ENCODE results near the gene YES1.

YES1 gene

DNA sequence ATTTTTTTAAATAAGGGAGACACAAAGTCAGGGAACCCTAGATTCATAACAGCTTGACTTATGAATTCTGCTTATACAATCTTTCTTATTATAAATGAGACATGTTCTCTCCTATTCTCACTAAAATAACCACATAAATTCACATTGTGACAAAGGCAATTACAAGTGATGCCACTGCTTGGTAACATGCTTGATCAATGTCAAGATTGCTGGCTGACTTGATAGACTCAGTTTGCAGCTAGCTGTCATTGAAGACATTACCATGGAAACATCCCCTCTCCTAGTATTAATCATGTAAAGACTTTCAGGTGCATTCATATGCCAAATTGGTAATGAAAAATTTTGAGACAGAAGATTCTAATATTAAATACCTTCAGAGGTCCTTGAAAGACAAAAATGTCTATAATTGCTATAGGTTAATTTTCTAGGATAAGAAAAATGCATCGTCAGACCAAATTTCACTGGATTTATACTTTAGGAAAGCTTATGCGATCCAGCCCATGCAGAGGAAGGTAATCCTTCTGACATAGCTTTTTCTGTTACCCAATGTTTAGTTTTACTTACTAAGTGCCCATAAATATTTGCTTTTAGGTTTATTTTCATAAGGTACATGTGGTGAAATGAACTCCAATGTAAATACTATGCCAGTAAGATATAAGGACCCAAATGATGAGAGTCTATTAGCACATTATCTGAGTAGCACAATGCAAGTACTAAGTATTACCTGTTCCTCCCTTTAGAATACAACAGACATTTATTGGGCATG is 67.0 kb downstream of the YES1 start:
- TF ChIP-seq, protein P1, sequence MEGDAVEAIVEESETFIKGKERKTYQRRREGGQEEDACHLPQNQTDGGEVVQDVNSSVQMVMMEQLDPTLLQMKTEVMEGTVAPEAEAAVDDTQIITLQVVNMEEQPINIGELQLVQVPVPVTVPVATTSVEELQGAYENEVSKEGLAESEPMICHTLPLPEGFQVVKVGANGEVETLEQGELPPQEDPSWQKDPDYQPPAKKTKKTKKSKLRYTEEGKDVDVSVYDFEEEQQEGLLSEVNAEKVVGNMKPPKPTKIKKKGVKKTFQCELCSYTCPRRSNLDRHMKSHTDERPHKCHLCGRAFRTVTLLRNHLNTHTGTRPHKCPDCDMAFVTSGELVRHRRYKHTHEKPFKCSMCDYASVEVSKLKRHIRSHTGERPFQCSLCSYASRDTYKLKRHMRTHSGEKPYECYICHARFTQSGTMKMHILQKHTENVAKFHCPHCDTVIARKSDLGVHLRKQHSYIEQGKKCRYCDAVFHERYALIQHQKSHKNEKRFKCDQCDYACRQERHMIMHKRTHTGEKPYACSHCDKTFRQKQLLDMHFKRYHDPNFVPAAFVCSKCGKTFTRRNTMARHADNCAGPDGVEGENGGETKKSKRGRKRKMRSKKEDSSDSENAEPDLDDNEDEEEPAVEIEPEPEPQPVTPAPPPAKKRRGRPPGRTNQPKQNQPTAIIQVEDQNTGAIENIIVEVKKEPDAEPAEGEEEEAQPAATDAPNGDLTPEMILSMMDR (IDR thresholded peaks at IDR 0.05; ENCODE audit: insufficient read depth, low read length, poor library complexity, severe bottlenecking) = no peak
- Histone ChIP-seq H3K36me3 (ENCODE audit: control insufficient read depth, insufficient read depth, low read length) (no peaks in the 10 kb centered on the region), H3K27me3 (replicated peaks; ENCODE audit: control insufficient read depth, insufficient read depth, low read length) (no peaks in the 10 kb centered on the region), H3K4me3 (replicated peaks; ENCODE audit: low read depth, low read length) (no peak overlapping the region)
- DNase-seq (ENCODE audit: extremely low read depth, insufficient read length) = no peak

DNA sequence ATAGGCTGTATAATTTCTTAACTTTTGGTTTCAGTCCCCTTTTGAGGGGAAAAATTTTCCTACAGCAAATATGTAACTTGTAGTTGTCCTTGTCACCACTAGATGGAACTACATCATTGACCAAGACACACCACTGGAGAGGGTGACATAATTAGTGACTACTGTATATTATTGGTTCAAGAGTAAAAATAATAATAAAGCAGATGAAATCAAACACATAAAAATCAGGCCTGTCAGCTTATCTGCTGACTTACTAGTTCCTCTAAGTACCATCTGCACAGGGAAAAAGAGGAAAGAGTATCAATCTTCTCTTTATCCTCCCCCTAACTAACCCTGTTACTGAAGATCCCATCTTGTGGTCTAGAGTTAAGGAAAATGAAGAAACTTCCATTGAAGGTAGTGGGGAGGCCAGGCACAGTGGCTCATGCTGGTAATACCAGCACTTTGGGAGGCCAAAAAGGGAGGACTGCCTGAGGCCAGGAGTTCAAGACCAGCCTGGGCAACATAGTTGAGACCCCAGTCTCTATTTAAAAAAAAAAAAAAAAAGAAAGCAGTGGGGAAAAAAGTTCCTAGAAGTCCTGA is 70.0 kb downstream of the YES1 start:
- Histone ChIP-seq H3K4me3 (replicated peaks; ENCODE audit: low read depth, low read length) (no peak overlapping the region), H3K36me3 (ENCODE audit: control insufficient read depth, insufficient read depth, low read length) (no peaks in the 10 kb centered on the region), H3K27me3 (replicated peaks; ENCODE audit: control insufficient read depth, insufficient read depth, low read length) (no peaks in the 10 kb centered on the region)
- TF ChIP-seq, protein P1 (IDR thresholded peaks at IDR 0.05; ENCODE audit: insufficient read depth, low read length, poor library complexity, severe bottlenecking) = peak; percentile 64
- peak; percentile 20 for DNase-seq (ENCODE audit: extremely low read depth, insufficient read length)

DNA sequence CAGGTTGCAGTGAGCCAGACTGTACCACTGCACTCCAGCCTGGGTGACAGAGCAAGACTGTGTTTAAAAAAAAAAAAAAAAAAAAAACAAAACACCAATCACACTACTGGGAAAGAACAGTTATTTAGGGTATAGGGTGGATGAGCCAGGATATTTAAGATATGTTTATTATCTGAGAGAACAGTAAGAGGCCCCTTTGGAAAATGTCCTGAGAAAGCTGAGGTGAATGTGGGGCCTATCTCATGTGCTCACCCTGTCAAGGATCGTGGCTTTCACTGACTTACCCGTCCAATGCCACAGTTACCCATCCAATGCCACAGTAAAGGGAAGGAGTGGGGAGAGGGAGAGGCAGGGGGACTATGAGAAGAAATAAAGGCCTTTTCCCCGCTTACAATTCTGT is 79.7 kb downstream of the YES1 start:
- no peak for DNase-seq (ENCODE audit: extremely low read depth, insufficient read length)
- TF ChIP-seq, protein P1 (IDR thresholded peaks at IDR 0.05; ENCODE audit: insufficient read depth, low read length, poor library complexity, severe bottlenecking) = no peak
- Histone ChIP-seq H3K4me3 (replicated peaks; ENCODE audit: low read depth, low read length) (no peak overlapping the region), H3K36me3 (ENCODE audit: control insufficient read depth, insufficient read depth, low read length) (no peaks in the 10 kb centered on the region), H3K27me3 (replicated peaks; ENCODE audit: control insufficient read depth, insufficient read depth, low read length) (no peaks in the 10 kb centered on the region)

DNA sequence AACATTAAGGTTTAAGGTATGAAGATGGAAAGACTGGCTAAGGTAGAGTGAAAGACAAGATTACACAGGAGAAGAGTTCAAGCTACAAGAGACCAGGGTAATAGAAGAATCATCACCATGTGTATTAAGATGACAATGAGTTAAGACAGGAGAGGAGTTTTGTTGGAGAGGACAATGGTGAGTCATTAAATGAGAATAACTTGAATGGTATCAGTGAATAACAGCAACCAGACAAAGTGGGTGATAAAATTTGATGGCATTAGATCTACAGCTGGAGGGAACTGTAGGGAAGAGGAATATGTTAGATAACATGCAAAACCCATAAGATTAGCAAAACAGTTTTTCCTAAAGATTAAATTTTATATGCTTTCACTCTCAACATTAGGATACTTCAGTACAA is 80.9 kb downstream of the YES1 start:
- H3K36me3 ChIP-seq (ENCODE audit: control insufficient read depth, insufficient read depth, low read length) = no peaks in the 10 kb centered on the region
- H3K4me3 ChIP-seq (replicated peaks; ENCODE audit: low read depth, low read length) = no peak overlapping the region
- no peak for DNase-seq (ENCODE audit: extremely low read depth, insufficient read length)
- no peaks in the 10 kb centered on the region for H3K27me3 ChIP-seq (replicated peaks; ENCODE audit: control insufficient read depth, insufficient read depth, low read length)
- TF ChIP-seq, protein P1 (IDR thresholded peaks at IDR 0.05; ENCODE audit: insufficient read depth, low read length, poor library complexity, severe bottlenecking) = no peak

DNA sequence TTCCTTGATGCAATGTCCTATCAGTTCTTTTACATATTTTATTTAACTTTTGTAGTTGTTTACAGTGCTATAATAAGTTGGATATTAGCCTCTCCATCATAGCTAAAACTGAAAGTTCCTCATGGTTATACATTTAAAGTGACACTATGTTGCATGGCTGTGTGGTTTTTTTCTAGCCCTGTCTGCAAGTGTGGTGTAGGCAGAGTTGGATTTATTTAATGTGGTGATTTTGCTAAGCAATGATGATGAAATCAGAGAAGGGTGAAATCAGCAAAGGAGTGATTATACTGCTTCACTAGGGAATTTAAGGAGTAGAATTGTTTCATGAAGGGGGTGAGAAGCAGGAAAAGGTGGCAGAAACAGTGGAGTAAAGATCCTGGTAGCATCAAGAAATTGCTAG is 81.3 kb downstream of the YES1 start:
- H3K27me3 ChIP-seq (replicated peaks; ENCODE audit: control insufficient read depth, insufficient read depth, low read length) = no peaks in the 10 kb centered on the region
- H3K36me3 ChIP-seq (ENCODE audit: control insufficient read depth, insufficient read depth, low read length) = no peaks in the 10 kb centered on the region
- TF ChIP-seq, protein P1 (IDR thresholded peaks at IDR 0.05; ENCODE audit: insufficient read depth, low read length, poor library complexity, severe bottlenecking) = no peak
- no peak overlapping the region for H3K4me3 ChIP-seq (replicated peaks; ENCODE audit: low read depth, low read length)
- no peak for DNase-seq (ENCODE audit: extremely low read depth, insufficient read length)
